GM12874 (cell line): Measurements from ENCODE around the gene CERS3.

ENCODE experiments used
- TF ChIP-seq, protein P1 (sequence below): IDR thresholded peaks from 2 replicates; pipeline ENCODE4 v1.5.1; 2011; ENCODE audit warnings: low read depth, mild to moderate bottlenecking, control low read depth, low read length, moderate library complexity; ENCODE audit not compliant: insufficient read depth

CERS3 gene

DNA sequence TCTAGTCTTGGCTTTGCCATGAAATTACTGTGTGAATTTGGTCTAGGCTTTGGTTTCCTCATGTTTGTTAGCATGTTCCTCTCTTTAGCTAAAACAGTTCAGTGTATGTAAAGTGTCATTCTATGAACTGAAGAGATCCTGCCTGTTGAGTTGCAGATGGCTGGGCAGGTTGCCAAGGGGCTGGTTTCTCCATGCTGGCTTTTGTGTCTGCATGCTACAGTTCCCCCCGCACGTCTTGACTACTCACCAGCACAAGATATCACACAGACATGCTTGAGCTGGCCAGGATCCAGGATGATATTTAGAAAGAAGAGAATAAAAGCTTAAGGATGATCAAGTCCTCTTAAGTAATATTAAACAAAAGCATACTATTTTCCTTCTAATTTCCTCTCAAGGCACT is 90.2 kb downstream of the CERS3 start:
- TF ChIP-seq, protein P1, sequence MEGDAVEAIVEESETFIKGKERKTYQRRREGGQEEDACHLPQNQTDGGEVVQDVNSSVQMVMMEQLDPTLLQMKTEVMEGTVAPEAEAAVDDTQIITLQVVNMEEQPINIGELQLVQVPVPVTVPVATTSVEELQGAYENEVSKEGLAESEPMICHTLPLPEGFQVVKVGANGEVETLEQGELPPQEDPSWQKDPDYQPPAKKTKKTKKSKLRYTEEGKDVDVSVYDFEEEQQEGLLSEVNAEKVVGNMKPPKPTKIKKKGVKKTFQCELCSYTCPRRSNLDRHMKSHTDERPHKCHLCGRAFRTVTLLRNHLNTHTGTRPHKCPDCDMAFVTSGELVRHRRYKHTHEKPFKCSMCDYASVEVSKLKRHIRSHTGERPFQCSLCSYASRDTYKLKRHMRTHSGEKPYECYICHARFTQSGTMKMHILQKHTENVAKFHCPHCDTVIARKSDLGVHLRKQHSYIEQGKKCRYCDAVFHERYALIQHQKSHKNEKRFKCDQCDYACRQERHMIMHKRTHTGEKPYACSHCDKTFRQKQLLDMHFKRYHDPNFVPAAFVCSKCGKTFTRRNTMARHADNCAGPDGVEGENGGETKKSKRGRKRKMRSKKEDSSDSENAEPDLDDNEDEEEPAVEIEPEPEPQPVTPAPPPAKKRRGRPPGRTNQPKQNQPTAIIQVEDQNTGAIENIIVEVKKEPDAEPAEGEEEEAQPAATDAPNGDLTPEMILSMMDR, result no peak

DNA sequence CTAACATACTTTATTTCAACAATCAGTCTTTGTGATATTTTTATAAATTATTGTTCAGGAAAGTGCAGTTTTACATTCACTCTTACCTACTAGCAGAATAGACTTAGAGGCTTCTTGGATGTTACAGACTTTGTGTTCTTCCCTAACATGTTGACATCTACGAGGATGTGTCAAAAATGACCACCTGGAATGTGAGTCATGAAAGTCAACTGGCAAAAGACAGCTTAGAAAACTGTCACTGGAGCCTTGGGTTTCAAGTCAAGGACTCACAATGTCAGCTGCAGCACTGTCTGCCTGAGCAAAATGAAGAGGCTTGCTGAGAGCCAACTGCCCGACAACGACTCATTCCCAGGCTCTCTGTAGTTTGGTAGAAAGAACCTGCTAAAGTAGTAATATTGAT is 91.5 kb downstream of the CERS3 start:
- TF ChIP-seq, protein P1, result no peak

DNA sequence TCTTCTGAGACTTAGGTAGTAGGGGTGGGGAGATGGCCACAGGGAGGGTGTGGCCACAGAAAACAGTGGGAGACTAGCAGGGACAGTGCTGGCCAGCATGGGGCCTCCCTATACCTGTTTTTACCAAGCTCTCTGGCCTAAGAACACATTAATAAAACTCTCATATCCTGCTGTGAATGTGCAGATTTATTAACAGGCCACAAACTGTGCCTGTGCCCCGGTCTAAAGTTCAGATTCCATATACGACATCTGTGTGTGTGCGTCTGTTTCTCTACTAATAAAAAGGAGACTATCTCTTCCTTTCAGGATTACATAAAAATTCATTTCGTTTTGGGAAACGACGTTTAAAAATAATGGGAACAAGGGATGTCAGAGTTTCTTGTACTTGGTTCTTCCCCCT is 94.2 kb downstream of the CERS3 start:
- TF ChIP-seq, protein P1, result no peak

DNA sequence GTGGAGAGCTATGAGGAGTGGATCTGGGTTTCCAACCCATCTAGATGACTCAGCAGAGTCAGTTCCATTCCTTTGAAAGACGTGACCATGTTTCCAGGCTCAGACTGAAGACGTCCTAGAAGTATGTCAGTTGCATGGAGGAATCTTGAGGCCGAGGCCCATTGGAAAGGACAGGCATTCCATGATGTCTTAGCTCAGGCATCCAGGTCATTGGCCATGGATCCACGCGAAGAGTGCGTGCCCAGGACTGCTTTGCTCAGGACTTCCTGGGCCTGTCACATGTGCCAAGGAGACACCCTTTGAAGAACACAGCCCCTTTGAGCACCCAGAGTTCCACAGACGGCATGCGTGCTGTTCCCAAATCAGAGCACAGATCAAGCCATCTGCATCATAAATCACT is 94.7 kb downstream of the CERS3 start:
- TF ChIP-seq, protein P1, result no peak

DNA sequence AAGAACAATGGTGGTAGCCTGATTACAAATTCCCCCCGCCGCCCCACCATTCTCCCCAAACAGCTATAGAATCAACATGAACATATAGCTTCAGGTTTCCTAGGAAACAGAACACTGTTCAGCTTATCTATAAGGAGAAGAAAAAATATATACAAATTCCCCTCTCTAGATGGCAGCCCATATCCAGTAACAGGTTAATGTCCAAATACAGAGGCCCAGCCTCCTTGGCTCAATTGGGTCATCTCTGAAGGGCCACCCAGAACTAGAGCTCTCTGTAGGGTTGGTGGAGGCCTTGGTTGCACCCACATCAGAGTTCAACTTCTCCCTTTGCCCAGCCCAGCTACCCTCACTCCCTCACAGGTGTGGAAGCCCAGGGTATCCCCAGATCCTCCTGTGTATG is 95.4 kb downstream of the CERS3 start:
- TF ChIP-seq, protein P1, result no peak

DNA sequence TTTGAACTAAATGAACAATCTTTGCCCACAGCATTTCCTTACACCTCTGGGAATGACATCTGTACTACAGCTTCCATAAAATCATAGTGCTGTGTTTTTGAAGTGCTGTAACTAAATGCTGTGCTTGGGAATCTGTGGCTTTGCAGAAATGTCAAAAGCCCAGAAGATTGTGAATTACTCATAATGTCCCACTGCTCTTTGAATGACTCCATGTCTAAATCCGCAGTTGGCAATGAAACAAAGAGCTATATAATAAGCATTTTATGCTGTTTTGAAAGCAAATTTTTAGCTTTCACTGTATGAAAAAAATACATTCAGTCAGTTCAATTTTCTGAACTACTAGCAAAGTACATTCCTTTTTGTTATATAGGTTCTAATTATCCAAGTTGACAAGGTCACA is 98.3 kb downstream of the CERS3 start:
- TF ChIP-seq, protein P1, result no peak

DNA sequence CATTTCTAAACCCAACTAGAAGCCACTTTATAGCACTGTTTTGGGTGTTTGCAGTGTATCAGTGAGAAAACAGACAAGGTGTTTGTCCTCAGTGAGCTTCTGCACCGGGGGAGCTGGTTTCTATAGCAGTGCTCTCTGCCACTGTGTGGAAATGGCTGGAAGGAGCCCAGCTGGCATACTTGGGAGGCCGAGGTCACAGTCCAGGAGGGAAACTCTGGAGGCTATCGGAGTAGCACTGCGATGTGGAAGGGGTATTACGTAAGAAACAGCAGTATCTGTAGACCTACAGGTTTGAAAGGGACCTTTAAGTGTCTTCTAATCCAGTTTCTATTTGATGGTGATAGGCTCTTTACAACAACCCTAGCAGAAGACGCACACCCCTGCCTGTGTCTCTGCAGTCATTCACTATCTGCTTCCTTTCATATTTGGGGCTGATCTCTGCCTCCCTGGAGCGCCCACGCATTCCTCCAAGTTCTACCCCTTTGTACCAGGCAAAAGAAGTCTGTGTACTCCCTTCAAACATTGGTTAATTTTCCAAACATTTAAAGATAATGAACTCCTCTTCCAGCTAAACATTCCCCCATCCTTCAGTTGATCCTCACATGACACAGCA is 99.5 kb downstream of the CERS3 start:
- TF ChIP-seq, protein P1, result no peak
